C1 segment of cervical spinal cord (tissue), 14 donors: ENCODE results near the gene SLC39A5.
"Not testable (repeated sequence)": the region's sequence is repeated elsewhere in the genome, so short reads cannot be mapped to it uniquely, and the experiment has no call there.

Experiments used
- DNase-seq, 14 donors: peaks; one replicate each; lab custom pipeline; 2025; lab: John Stamatoyannopoulos, UW

The SLC39A5 gene

GRCh38 chr12:56243731-56244181 is 13.9 kb downstream of the SLC39A5 start:
- no peak for DNase-seq

DNA sequence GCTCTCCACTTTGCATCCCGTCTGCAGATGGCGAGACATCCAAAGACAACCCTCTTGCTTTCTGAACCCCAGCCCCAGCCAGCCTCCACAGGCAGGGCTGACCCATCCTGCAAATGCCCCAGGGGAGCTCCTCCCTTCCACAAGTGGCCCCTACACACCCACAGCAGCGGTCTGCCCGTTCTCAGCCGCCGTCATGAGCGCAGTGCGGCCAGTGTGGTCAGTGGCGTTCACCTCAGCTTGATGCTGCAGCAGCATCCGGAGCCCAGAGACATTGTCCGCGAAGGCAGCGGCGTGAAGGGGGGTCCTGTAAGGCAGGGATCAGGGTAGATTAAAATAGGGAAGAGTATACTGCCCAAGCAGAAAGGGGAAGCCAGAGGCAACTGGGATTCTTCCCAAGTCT is 14.6 kb downstream of the SLC39A5 start:
- no peak for DNase-seq

- no peak for DNase-seq
Measured at GRCh38 chr12:56247923-56248322, 18.1 kb downstream of the SLC39A5 start.

GRCh38 chr12:56248711-56249110 is 18.9 kb downstream of the SLC39A5 start:
- no peak for DNase-seq

DNA sequence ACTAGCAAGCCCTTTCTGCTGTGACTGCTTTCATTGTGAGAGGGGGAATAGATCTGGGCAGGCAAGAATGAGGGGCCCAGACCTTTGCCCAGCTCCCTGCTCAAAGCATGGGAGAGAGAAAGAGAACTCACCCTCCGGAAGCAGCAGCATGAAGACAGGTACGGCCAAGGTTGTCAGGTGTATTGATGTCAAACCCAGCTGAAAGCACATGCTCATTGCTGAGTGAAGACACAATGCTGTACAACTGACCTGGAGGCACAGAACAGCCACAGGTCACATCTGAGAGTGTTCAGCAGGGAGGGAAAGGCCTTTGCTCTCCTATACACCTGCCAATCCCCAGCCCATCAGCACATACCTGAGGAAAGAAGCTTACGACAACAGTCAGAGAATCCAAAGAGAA is 22.8 kb downstream of the SLC39A5 start:
- DNase-seq, result no peak

DNA sequence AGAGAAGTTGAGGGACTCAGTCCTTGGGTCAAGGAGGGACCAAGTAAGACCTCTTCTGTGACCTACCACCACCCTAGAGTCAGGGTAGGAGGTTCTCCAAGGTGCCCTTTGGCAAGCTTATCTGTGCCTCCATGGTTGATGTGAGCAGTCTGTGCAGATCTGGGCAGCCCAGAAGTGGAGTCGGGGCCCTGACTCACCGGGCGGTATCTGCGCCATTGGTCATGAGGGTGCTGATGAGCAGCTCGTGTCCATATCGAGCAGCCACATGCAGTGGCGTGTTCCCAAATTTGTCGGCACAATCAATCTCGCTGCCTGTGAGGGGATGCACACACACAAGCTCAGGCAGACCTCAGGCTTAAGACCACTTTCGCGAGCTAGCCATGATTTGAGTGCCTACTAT is 23.2 kb downstream of the SLC39A5 start:
- no peak for DNase-seq

GRCh38 chr12:56255671-56256070 is 25.8 kb downstream of the SLC39A5 start:
- DNase-seq, result no peak

GRCh38 chr12:56256326-56256960 is 26.6 kb downstream of the SLC39A5 start:
- peak in 2 of 14 donors; percentile 25 to 72 for DNase-seq

DNA sequence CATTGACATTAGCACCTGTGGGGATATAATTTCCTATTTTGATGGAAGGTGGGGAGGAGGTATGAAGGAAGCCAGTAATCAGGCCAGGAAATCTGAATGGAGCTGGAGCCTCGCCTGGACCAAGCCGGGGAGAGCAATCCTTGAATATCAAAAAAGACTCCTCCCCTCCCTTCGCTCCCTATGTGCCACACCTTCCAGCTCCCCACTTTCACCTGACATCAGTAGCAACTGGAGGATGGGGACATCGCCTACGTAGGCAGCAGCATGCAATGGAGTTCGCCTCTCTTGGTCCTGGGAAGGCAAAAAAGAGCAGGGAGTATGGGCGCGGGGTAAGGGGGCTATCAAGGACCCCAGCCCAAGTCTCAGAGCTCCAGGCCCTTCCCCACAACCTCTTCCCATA is 27.2 kb downstream of the SLC39A5 start:
- no peak for DNase-seq

DNA sequence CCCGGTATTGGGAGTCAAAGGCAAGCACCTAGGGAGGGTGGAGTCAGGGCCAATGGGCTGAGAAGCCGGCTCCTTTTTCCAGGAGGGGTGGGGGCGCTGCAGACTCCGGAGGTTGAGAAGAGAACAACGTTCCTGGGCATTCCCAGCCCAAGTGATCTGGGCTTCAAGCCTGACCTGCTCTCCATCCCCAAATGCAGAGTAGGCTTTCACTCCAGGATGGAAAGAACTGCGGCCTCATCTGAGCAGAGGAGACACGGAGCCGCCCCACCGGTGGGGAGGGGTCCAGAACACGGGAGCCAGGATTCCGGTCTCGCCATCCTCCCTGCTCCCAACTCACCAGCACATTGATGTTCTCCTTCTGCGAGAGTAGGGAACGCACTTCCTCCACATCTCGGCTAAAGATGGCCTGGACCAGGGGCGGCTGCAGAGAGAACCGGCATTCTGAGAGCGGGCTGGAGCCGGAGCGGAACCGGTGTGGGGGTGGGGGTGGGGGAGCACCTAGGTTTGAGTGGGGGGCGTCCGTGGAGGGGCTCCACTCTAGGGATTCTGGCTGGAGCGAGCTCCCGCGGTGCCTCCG is 27.7 kb downstream of the SLC39A5 start:
- DNase-seq, result peak in 4 of 14 donors; percentile 30 to 54 (median 39)

DNA sequence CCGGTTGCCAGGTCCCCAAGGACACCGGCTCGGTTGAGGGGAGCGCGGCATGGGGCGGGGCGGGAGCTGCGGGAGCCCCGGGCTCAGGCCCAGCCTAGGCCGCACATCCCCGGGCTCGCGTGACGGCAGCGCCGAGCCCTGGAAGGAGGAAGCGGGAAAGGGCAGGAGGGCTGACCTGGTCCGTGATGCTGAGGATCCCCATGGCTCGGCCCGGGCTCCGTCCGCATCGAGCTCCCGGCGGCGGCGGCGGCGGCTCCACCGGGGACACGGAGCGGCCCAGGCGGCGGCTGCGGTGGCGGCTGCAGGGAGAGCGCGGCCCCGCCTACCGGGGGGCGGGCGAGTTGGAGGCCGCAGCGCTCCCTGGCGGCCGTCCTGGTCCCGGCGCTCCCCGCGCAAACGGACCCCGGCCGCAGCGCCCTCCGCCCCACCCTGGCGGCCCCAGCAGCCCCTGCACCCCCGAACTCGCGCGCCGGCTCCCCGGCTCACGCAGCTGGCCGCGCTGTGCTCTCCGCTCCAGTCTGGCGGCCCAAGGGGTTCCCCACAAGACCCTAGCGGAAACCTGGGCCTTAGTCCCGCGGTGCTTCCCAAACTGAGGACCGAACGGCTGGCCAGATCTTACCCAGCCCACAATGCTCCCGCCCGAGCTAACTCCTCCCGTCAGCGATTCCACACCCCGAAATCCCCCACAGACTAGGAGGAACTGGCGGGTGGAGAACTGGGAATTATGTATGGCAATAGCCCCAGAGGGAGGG is 28.4 kb downstream of the SLC39A5 start, which contains the start of gene ANKRD52:
Gene ANKRD52, minus strand, starts transcription at position 317 of the 752 bp plus-strand sequence. Its CDS starts 115 bp downstream, at position 202.
- peak; percentile 35 to 85 (median 73) for DNase-seq

- no peak for DNase-seq
Measured at GRCh38 chr12:56258820-56259183, 29.0 kb downstream of the SLC39A5 start.

GRCh38 chr12:56260380-56260779 is 30.5 kb downstream of the SLC39A5 start:
- no peak for DNase-seq

DNA sequence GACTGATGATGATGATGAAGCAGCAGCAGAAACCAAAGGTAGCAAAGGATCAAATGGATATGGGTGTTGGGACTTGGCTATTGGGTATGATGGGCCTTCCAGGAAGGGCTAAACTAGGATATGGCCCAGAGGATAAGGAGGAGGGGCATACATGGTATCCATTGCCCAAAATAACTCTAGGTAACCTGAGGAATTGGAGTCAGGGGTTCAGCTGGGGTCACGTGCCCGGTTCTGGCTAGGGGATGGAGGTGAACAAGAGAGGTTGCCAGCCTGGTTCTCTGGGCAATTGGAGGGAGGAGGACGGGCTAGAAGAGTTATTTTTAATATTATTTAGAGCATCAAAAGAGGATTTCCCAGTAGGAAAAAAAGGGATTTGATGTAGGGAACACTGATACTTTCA is 31.1 kb downstream of the SLC39A5 start:
- DNase-seq, result no peak

GRCh38 chr12:56261503-56262232 is 31.8 kb downstream of the SLC39A5 start:
- DNase-seq, result no peak

DNA sequence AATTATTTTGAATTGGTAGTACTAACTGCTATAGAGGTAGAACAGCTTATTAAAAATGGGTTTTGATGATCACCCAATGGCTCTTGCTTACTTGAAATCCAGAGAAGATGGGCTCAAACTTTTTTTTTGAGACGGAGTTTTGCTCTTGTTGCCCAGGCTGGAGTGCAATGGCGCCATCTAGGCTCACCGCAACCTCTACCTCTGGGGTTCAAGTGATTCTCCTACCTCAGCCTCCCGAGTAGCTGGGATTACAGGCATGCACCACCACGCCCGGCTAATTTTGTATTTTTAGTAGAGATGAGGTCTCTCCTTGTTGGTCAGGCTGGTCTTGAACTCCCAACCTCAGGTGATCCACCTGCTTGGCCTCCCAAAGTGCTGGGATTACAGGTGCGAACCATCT is 33.1 kb downstream of the SLC39A5 start:
- DNase-seq, result not testable (repeated sequence)

DNA sequence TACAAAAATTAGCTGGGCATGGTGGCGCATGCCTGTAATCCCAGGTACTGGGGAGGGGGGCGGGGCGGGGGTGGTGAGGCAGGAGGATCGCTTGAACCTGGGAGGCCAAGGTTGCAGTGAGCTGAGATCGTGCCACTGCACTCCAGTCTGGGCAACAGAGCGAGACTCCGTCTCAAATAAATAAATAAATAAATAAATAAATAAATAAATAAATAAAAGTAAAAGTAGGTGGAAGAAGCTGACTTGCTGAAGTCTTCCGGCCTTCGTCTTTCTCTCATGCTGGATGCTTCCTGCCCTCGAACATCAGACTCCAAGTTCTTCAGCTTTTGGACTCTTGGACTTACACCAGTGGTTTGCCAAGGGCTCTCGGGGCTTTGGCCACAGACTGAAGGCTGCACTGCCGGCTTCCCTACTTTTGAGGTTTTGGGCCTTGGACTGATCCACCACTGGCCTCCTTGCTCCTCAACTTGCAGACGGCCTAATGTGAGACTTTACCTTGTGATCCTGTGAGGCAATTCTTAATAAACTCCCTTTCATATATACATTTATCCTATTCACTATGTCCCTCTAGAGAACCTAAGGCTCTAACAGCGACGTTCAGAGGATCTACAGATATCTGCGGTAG is 36.3 kb downstream of the SLC39A5 start:
- not testable (repeated sequence) for DNase-seq

GRCh38 chr12:56266693-56267442 is 37.0 kb downstream of the SLC39A5 start, which contains the start of gene COQ10A:
Gene COQ10A, plus strand, starts transcription at chr12:56266942. Its CDS starts 177 bp downstream, at chr12:56267119.
- DNase-seq, result peak; percentile 9 to 91 (median 80)

DNA sequence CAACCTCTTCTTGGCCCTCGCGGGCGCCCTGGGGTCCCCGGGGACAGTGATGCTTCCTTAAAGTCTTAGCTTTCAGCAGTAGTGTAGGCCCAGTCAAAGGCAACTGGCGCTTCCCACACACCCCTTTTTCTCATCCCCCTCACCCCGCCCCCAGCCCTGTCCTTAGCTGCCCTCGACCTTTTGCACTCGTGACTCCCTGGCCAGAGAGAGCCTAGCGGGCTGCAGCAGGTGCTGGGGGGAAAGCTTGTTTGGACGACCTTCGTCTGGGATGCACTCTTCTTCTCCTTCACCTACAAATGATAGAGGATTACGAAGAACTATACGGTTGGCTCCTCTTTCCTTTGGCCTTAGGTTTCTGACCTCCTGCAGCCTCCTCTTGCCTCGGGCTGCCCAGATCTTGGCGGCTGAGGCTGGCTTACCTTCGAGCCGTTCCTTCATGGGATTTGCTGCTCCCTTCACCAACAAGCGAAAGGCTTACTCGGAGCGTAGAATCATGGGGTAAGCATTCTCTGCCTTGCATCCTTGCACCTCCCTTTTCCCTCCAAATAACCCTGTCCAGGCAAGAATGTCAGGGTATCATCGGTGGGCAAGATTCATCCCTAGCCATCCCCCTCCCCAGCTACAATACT is 37.7 kb downstream of the SLC39A5 start:
- peak in 1 of 14 donors; percentile 23 for DNase-seq

- DNase-seq, result no peak
Measured at GRCh38 chr12:56271031-56271430, 41.2 kb downstream of the SLC39A5 start.
